Stomach (tissue), 4 donors: ENCODE data around the gene CHD9NB.

Source experiments
- POLR2A ChIP-seq, 4 donors: fragments of 450-650 bp; IDR thresholded peaks; one replicate each; pipeline ENCODE4 v1.6.1; 2016; ENCODE audit warnings: antibody characterized with exemption in 4 of 4, control low read depth in 2 of 4, mild to moderate bottlenecking in 1 of 4, moderate library complexity in 1 of 4
- POLR2AphosphoS5 ChIP-seq, 3 donors: sonication (generic); formaldehyde crosslinking; IDR thresholded peaks; one replicate each; pipeline ENCODE4 v1.6.1; 2016; ENCODE audit warnings: antibody characterized with exemption in 3 of 3
- TF ChIP-seq, protein P1 (sequence below), 7 experiments: fragments of 450-650 bp in 4 of 7; fragments of 200-600 bp in 3 of 7; sonication (generic) in 3 of 7; IDR thresholded peaks; one replicate each; pipeline ENCODE4 v1.5.1; 2016 to 2019; ENCODE audit warnings: antibody characterized with exemption in 7 of 7, control low read depth in 2 of 7, mild to moderate bottlenecking in 1 of 7

DNA sequence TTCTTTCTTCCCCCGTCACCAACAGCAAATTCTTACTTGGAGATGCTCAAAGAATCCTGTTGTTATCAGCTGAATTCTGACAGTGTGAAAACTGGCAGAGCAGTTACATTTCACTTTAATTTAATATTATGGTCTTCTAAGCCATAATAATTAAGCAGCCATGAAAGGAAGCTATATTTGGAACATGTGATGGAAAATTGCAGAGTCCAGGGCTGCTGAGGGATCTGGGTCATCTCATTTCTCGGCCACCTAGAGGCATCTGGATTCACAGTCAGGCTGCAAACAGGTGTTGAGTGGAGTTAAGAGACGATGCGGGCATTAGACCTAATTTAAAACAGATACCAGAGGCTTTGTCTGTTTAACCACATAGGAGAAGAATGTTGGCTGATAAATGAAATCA lies 38.4 kb downstream of the CHD9NB start:
- TF ChIP-seq, protein P1, sequence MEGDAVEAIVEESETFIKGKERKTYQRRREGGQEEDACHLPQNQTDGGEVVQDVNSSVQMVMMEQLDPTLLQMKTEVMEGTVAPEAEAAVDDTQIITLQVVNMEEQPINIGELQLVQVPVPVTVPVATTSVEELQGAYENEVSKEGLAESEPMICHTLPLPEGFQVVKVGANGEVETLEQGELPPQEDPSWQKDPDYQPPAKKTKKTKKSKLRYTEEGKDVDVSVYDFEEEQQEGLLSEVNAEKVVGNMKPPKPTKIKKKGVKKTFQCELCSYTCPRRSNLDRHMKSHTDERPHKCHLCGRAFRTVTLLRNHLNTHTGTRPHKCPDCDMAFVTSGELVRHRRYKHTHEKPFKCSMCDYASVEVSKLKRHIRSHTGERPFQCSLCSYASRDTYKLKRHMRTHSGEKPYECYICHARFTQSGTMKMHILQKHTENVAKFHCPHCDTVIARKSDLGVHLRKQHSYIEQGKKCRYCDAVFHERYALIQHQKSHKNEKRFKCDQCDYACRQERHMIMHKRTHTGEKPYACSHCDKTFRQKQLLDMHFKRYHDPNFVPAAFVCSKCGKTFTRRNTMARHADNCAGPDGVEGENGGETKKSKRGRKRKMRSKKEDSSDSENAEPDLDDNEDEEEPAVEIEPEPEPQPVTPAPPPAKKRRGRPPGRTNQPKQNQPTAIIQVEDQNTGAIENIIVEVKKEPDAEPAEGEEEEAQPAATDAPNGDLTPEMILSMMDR (IDR thresholded peaks at IDR 0.05) = no peak
- TF ChIP-seq POLR2AphosphoS5 (IDR thresholded peaks at IDR 0.05) = no peak
- no peak for TF ChIP-seq POLR2A (IDR thresholded peaks at IDR 0.05)
